Measurements from ENCODE around the gene SULT1A2. TPM values are rescaled to one million over a fixed set of nuclear protein-coding genes. Genes with fewer than 3 reads are reported as not detected.

Gene SULT1A2
- total and polyA plus RNA-seq, 2 of the 13 experiments (the other 11 are each of a cell fraction or from before 2014, with no cell fraction given): 33.0 to 34.2 TPM

GRCh38 chr16:28549301-28549899, 47.5 kb downstream of the SULT1A2 start:
- 5% methylated on average over 11 of the region's 11 CpGs for WGBS (ENCODE audit: low lambda C conversion rate)
- intact Hi-C loops (cut with micrococcal nuclease; ENCODE audit: unreplicated experiment) (loop anchor here (1.0 to 10.0 kb wide), 3 partner anchors 65 to 273 kb away; partner anchors contain the start of gene SULT1A1), in situ Hi-C loops (cut with HindIII; ENCODE audit: extremely low pct_ligation_motif_present, low pct_unique_long_range_greater_than_20kb) (no loop called here)
- FAIRE-seq: peak; percentile 42
- H3K36me3 ChIP-seq (replicated peaks in 1 of 2; ENCODE audit: control insufficient read depth in 1 of 2, insufficient read depth in 2 of 2, low read length in 2 of 2): no peaks in the 10 kb centered on the region
- POLR2A ChIA-PET: interaction anchor here (0.9 to 1.1 kb wide), 2 partner anchors 8 to 225 kb away, joined by 3 to 4 read pairs; no protein-coding TSS in a partner anchor
- DNase-seq (ENCODE audit: low spot score): peak; percentile 65
- peak; percentile 44 for ATAC-seq
- H3K4me2 ChIP-seq (ENCODE audit: low read depth, low read length): peak overlapping the region; percentile 65
- H3K27me3 ChIP-seq (ENCODE audit: control insufficient read depth in 1 of 2, insufficient read depth in 2 of 2, low read length in 2 of 2): peaks cover 0 to 14% of the 10 kb centered on the region in 2 experiments; a peak in 1 of 5 replicates
- no peak overlapping the region for H3K9ac ChIP-seq (ENCODE audit: insufficient read depth, low read depth, low read length)
- no peaks in the 10 kb centered on the region for H4K20me1 ChIP-seq (ENCODE audit: insufficient read depth, low read length)
- H2AFZ ChIP-seq (ENCODE audit: low read length): no peak overlapping the region
- BruUV-seq (replicated peaks): no TSS peak
- no peak overlapping the region for H3K27ac ChIP-seq (ENCODE audit: extremely low read length, insufficient read depth, low read length)
- H3K4me3 ChIP-seq (replicated peaks in 1 of 3; ENCODE audit: insufficient read depth in 1 of 3, low read depth in 2 of 3, low read length in 3 of 3): peak overlapping the region in 1 of 3 experiments; percentile 34; a peak in 2 of 6 replicates
- H3K4me1 ChIP-seq (ENCODE audit: insufficient read depth, low read length): peaks cover 26% of the 10 kb centered on the region
- no peaks in the 10 kb centered on the region for H3K9me3 ChIP-seq (ENCODE audit: low read length)
- CTCF ChIA-PET (ENCODE audit: low intra/inter-chr PET ratio, low total read pairs): interaction anchor here (1.7 kb wide), 1 partner anchor 58 kb away, joined by 12 read pairs; the partner anchor contains the start of gene CLN3
- peaks cover under 1% of the 10 kb centered on the region for H3K79me2 ChIP-seq (ENCODE audit: insufficient read depth, low read length)
- TF ChIP-seq KDM6A (CRISPR knock-in tag; IDR thresholded peaks at IDR 0.05; ENCODE audit: low read depth): no peak
- TF ChIP-seq ZNF383 (CRISPR knock-in tag; IDR thresholded peaks at IDR 0.05; ENCODE audit: borderline replicate concordance): no peak
- TF ChIP-seq, protein P1, sequence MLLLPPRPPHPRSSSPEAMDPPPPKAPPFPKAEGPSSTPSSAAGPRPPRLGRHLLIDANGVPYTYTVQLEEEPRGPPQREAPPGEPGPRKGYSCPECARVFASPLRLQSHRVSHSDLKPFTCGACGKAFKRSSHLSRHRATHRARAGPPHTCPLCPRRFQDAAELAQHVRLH (CRISPR knock-in tag; IDR thresholded peaks at IDR 0.05; ENCODE audit: borderline replicate concordance, low read depth): 0 out of 2 replicates have a peak, but pooled peaks have one; percentile 33
- no peak for TF ChIP-seq ZNF775 (CRISPR knock-in tag; IDR thresholded peaks at IDR 0.05; ENCODE audit: borderline replicate concordance)
- TF ChIP-seq ZHX2 (IDR thresholded peaks at IDR 0.05; ENCODE audit: low read depth): no peak
- no peak for TF ChIP-seq ZHX2 (CRISPR knock-in tag; IDR thresholded peaks at IDR 0.05; ENCODE audit: borderline replicate concordance)
- TF ChIP-seq ZMAT3 (CRISPR knock-in tag; conservative IDR thresholded peaks at IDR 0.05): no peak
- no peak for TF ChIP-seq ZNF674 (CRISPR knock-in tag; IDR thresholded peaks at IDR 0.05; ENCODE audit: low read depth)
- TF ChIP-seq ZNF432 (CRISPR knock-in tag; IDR thresholded peaks at IDR 0.05; ENCODE audit: borderline replicate concordance): no peak
- 0 out of 2 replicates have a peak, but pooled peaks have one; percentile 67 for TF ChIP-seq DNMT1 (CRISPR knock-in tag; IDR thresholded peaks at IDR 0.05)
- TF ChIP-seq CEBPG (CRISPR knock-in tag; IDR thresholded peaks at IDR 0.05): 0 out of 2 replicates have a peak, but pooled peaks have one; percentile 22
- 0 out of 2 replicates have a peak, but pooled peaks have one; percentile 18 for TF ChIP-seq BCL6 (CRISPR knock-in tag; IDR thresholded peaks at IDR 0.05)
- TF ChIP-seq ZNF367 (CRISPR knock-in tag; IDR thresholded peaks at IDR 0.05; ENCODE audit: borderline replicate concordance): no peak
- TF ChIP-seq PPARG (CRISPR knock-in tag; conservative IDR thresholded peaks at IDR 0.05): 0 out of 2 replicates have a peak, but pooled peaks have one; percentile 41
- peak; percentile 86 for TF ChIP-seq RAD21 (CRISPR knock-in tag; IDR thresholded peaks at IDR 0.05)
- TF ChIP-seq ZNF362 (CRISPR knock-in tag; IDR thresholded peaks at IDR 0.05; ENCODE audit: borderline replicate concordance): peak; percentile 56
- TF ChIP-seq ZBTB38 (CRISPR knock-in tag; IDR thresholded peaks at IDR 0.05): 0 out of 2 replicates have a peak, but pooled peaks have one; percentile 31
